Trophoblast cell (in vitro differentiated cells and primary cell): ENCODE measurements around the gene ZMYND19.

Experiments used
- DNase-seq, 2 donors: peaks; one replicate each; pipeline ENCODE4 v3.0.0-alpha.2; 2016
- H2AFZ ChIP-seq: 2 replicates; pipeline ENCODE4 v1.6.1; 2013; ENCODE audit warnings: low read length, moderate library complexity, mild to moderate bottlenecking; ENCODE audit not compliant: insufficient read depth, poor library complexity
- H2AK5ac ChIP-seq: 2 replicates; pipeline ENCODE4 v1.6.1; 2013; ENCODE audit warnings: mild to moderate bottlenecking, low read length
- H2BK120ac ChIP-seq: 2 replicates; pipeline ENCODE4 v1.6.1; 2013; ENCODE audit warnings: low read length, mild to moderate bottlenecking, moderate library complexity; ENCODE audit not compliant: insufficient read depth, poor library complexity
- H2BK12ac ChIP-seq: 2 replicates; pipeline ENCODE4 v1.6.1; 2013; ENCODE audit warnings: mild to moderate bottlenecking, low read length, moderate library complexity
- H2BK5ac ChIP-seq: 2 replicates; pipeline ENCODE4 v1.6.1; 2013; ENCODE audit warnings: low read length, low read depth, moderate library complexity, mild to moderate bottlenecking; ENCODE audit not compliant: poor library complexity
- H3K14ac ChIP-seq: 2 replicates; pipeline ENCODE4 v1.6.1; 2013; ENCODE audit warnings: mild to moderate bottlenecking, low read length
- H3K18ac ChIP-seq: 2 replicates; pipeline ENCODE4 v1.6.1; 2013; ENCODE audit warnings: mild to moderate bottlenecking, low read length
- H3K23ac ChIP-seq: 2 replicates; pipeline ENCODE4 v1.6.1; 2013; ENCODE audit warnings: low read length
- H3K27ac ChIP-seq: 2 replicates; pipeline ENCODE4 v1.5.1; 2013; ENCODE audit warnings: low read depth, mild to moderate bottlenecking, inconsistent platforms, low read length, moderate library complexity
- H3K27me3 ChIP-seq: 2 replicates; pipeline ENCODE4 v1.6.1; 2013; ENCODE audit warnings: inconsistent platforms, mild to moderate bottlenecking, low read length, moderate library complexity; ENCODE audit not compliant: insufficient read depth
- H3K36me3 ChIP-seq, 2 experiments: 1 replicate in 1 of 2; 2 replicates in 1 of 2; pipeline ENCODE4 v1.6.1; 2013; ENCODE audit warnings: low read length in 2 of 2, mild to moderate bottlenecking in 2 of 2, moderate library complexity in 1 of 2; ENCODE audit not compliant: insufficient read depth in 2 of 2, control insufficient read depth in 1 of 2
- H3K4ac ChIP-seq: 2 replicates; pipeline ENCODE4 v1.6.1; 2013; ENCODE audit warnings: low read depth, mild to moderate bottlenecking, low read length, moderate library complexity
- H3K4me1 ChIP-seq, 2 experiments: 1 replicate in 1 of 2; 2 replicates in 1 of 2; pipeline ENCODE4 v1.6.1; 2013; ENCODE audit warnings: low read length in 2 of 2, mild to moderate bottlenecking in 2 of 2, moderate library complexity in 1 of 2; ENCODE audit not compliant: insufficient read depth in 2 of 2, control insufficient read depth in 1 of 2
- H3K4me2 ChIP-seq: 2 replicates; pipeline ENCODE4 v1.6.1; 2013; ENCODE audit warnings: inconsistent platforms, mild to moderate bottlenecking, low read length, moderate library complexity
- H3K4me3 ChIP-seq: 2 replicates; pipeline ENCODE4 v1.5.1; 2013; ENCODE audit warnings: mild to moderate bottlenecking, low read depth, low read length, inconsistent platforms
- H3K79me1 ChIP-seq: one replicate; pipeline ENCODE4 v1.6.1; 2013; ENCODE audit warnings: low read length
- H3K79me2 ChIP-seq: 2 replicates; pipeline ENCODE4 v1.6.1; 2013; ENCODE audit warnings: low read length, mild to moderate bottlenecking; ENCODE audit not compliant: control insufficient read depth, insufficient read depth, poor library complexity
- H3K9ac ChIP-seq: 2 replicates; pipeline ENCODE4 v1.6.1; 2013; ENCODE audit warnings: mild to moderate bottlenecking, low read length
- H3K9me3 ChIP-seq: 2 replicates; pipeline ENCODE4 v1.6.1; 2013; ENCODE audit warnings: low read depth, mild to moderate bottlenecking, control low read depth, inconsistent platforms, low read length; ENCODE audit not compliant: insufficient read depth
- H4K12ac ChIP-seq: 2 replicates; pipeline ENCODE4 v1.6.1; 2013; ENCODE audit warnings: low read depth, mild to moderate bottlenecking, low read length, moderate library complexity
- H4K8ac ChIP-seq: 2 replicates; pipeline ENCODE4 v1.6.1; 2013; ENCODE audit warnings: low read depth, mild to moderate bottlenecking, low read length, moderate library complexity
- H4K91ac ChIP-seq: one replicate; pipeline ENCODE4 v1.6.1; 2013; ENCODE audit warnings: low read depth, mild to moderate bottlenecking, low read length, moderate library complexity
- WGBS: extraction: QIAGEN DNeasy Blood & Tissue Kit; methylation state at CpG from one replicate; pipeline ENCODE4 v1.1.7; 2013; ENCODE audit warnings: missing lambda C conversion rate; ENCODE audit not compliant: insufficient read length, insufficient coverage; ENCODE audit errors: extremely low coverage; 5-methylcytosine and 5-hydroxymethylcytosine counted together

Gene ZMYND19

DNA sequence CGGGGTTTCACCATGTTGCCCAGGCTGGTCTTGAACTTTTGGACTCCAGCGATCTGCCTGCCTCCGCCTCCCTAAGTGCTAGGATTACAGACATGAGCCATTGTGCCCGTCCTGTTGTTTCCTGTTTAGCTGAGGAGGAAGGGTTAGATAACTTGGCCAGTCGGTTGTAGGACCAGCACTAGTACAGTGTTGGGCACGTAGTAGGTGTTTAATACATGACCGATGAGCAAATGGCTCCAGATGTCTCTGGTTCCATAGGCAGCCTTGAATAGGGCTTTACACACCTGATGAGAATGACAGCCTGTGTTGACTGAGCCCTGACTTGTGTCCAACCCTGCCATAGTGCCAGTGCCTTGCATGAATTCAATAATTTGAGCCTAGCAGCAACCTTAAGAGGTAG, 30.3 kb upstream of the ZMYND19 start:
- Histone ChIP-seq H3K4me1 (peaks cover 3 to 7% of the 10 kb centered on the region in 2 experiments), H2BK5ac (no peak overlapping the region), H3K14ac (no peak overlapping the region), H2BK12ac (no peak overlapping the region), H3K27me3 (no peaks in the 10 kb centered on the region), H4K91ac (no peak overlapping the region), H3K79me2 (peaks cover 21% of the 10 kb centered on the region), H2BK120ac (no peak overlapping the region), H3K36me3 (peaks cover 9 to 10% of the 10 kb centered on the region in 2 experiments), H4K8ac (no peak overlapping the region), H3K18ac (no peak overlapping the region), H3K9ac (no peak overlapping the region), H3K27ac (no peak overlapping the region), H3K4me2 (no peak overlapping the region), H3K4ac (peak overlapping the region; percentile 99), H3K4me3 (no peak overlapping the region), H3K23ac (no peak overlapping the region), H3K79me1 (peaks cover 9% of the 10 kb centered on the region), H3K9me3 (peaks cover 1% of the 10 kb centered on the region), H2AFZ (no peak overlapping the region), H4K12ac (no peak overlapping the region), H2AK5ac (no peak overlapping the region)
- DNase-seq, result no peak
- WGBS, result no CpG with 5 or more reads among the region's 7 CpGs

DNA sequence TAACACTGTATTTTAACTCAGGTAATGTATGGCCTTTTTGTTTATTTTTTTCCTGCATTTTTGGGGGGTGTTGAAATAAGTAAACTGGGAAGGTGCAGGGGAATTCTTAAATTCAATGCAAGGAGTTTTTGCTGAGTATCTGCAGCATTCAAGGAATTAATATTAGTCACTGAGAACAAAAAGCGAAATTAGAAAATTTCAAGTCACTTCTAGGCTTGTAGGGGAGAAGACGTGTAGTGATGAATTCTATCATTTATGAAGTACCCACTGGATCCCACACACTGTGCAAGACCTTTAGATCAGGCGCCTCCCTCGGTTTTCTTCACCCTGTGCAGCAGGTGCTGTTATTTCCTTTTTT, 29.7 kb upstream of the ZMYND19 start:
- Histone ChIP-seq H4K91ac (no peak overlapping the region), H3K36me3 (peaks cover 15 to 16% of the 10 kb centered on the region in 2 experiments), H4K12ac (no peak overlapping the region), H2AK5ac (no peak overlapping the region), H2BK12ac (no peak overlapping the region), H3K9ac (no peak overlapping the region), H3K79me2 (peaks cover 21% of the 10 kb centered on the region), H3K27ac (no peak overlapping the region), H3K14ac (no peak overlapping the region), H3K4me3 (no peak overlapping the region), H3K4me1 (peaks cover 3 to 7% of the 10 kb centered on the region in 2 experiments), H3K23ac (no peak overlapping the region), H3K79me1 (peaks cover 9% of the 10 kb centered on the region), H2BK5ac (no peak overlapping the region), H2BK120ac (no peak overlapping the region), H4K8ac (no peak overlapping the region), H3K9me3 (peaks cover 1% of the 10 kb centered on the region), H3K4me2 (peak overlapping the region; percentile 73), H3K18ac (no peak overlapping the region), H2AFZ (no peak overlapping the region), H3K27me3 (no peaks in the 10 kb centered on the region), H3K4ac (peak overlapping the region; percentile 47)
- DNase-seq, result no peak
- no CpG with 5 or more reads among the region's 4 CpGs for whole genome bisulfite sequencing

DNA sequence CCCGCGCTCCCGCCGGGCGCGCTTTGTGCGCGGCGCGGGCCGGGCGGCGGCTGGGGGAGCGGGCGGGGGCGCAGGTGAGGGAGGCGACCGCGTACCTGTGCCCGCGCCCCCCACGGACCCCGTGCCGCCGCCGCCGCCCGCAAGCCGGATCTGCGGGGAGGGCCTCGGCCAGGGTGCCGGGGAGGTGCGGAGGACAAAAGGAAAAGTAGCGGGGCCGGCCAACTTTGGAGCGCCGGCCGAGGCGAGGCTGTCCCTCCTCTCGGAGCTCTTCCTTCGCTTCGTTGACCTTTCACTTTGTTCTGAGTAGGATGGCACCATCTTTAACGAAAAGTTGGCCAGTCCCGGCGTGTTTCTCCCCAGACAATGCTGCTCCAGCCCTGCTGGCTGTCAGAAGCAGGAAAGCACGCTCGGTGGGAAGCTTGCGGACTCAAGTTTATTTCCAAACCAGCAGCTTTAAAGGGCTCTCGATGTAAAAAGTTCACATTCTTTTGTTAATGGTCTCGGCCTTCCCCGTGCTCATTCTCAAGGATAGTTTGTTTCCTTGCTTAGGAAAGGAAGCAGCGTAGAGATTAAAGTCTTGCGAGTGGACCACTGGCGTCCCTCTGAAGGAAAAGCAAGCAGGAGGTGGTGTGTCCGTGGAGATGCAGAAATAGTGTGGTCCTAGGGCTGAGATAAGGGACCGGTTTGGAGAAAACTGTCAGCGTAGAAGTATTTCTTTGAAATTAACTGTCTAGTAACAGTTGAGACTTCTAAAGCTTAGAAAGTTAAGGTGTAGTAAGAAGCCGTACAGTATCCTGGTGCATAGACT, 29.1 kb upstream of the ZMYND19 start:
- H3K4ac ChIP-seq, result peak overlapping the region; percentile 80
- H3K27ac ChIP-seq, result peak overlapping the region; percentile 60
- no peak overlapping the region for H2BK120ac ChIP-seq
- H4K91ac ChIP-seq, result peak overlapping the region; percentile 36
- H3K4me2 ChIP-seq, result peak overlapping the region; percentile 73
- peak; percentile 69 to 72 for DNase-seq
- peak overlapping the region; percentile 1 for H4K12ac ChIP-seq
- peak overlapping the region; percentile 25 for H2BK5ac ChIP-seq
- no peaks in the 10 kb centered on the region for H3K27me3 ChIP-seq
- H3K4me3 ChIP-seq, result peak overlapping the region; percentile 83
- H3K9me3 ChIP-seq, result peaks cover 1% of the 10 kb centered on the region
- peak overlapping the region; percentile 28 for H3K18ac ChIP-seq
- peak overlapping the region; percentile 55 for H3K14ac ChIP-seq
- H3K79me1 ChIP-seq, result peaks cover 9% of the 10 kb centered on the region
- no peak overlapping the region for H3K23ac ChIP-seq
- peaks cover 16% of the 10 kb centered on the region for H3K79me2 ChIP-seq
- peak overlapping the region; percentile 12 for H4K8ac ChIP-seq
- no peak overlapping the region for H2AK5ac ChIP-seq
- H3K4me1 ChIP-seq, result peaks cover 3 to 7% of the 10 kb centered on the region in 2 experiments
- H3K36me3 ChIP-seq, result peaks cover 21 to 22% of the 10 kb centered on the region in 2 experiments
- peak overlapping the region; percentile 61 for H3K9ac ChIP-seq
- no CpG with 5 or more reads among the region's 58 CpGs for WGBS
- H2BK12ac ChIP-seq, result no peak overlapping the region
- H2AFZ ChIP-seq, result peak overlapping the region; percentile 24

DNA sequence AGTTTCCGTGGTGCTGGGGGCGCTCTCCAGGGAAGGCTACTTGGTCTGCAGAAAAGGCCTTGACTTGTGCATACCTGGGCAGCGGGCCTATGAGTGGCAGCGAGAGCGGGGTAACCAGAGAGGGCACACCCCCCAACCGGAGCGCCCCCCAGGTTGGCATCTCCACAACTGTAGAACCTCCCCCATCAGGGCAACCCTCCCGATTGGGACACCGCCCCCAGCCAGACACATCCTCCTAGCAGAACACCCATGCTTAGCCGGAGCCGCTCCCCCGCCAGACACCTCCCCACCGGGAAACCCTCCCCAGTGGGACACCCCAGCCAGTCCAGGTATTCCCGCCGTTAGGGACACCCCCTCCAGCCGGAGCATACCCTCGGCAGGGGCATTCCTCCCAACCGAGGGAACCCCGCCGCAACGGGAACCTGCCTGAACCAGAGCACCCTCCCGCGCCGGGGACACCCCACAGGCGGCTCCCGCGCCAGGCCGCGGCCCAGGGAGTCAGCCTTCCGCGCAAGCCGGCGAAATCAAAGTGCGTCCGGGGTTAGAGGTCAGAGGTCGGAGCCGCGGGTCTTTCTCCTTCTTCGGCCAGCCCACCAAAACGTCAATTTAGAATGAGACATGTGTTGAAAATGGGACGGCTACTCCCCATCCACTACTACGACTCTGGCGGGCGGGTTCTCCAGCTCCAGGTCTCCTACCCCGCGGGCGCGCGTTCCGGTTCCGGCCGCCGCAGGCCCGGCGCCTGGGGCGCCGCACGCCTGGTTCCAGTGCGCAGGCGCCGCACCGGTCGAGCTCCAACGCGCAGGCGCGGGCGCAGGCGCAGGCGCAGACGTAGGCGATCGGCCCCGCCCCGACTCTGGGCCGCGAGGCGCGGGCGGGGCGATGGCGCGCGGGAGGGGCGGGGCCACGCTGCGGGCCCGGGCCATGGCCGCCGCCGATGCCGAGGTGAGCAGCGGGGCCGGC, 28.1 kb upstream of the ZMYND19 start, which contains the start of gene EHMT1:
TSS of gene EHMT1 (plus strand) at position 901 of the 963 bp plus-strand sequence. CDS start at position 925, 24 bp downstream.
- peak within 1 kb of the TSS; percentile 85 for H3K4ac ChIP-seq
- H3K79me1 ChIP-seq, result peaks cover 10% of the 10 kb centered on the region
- peaks cover 3 to 8% of the 10 kb centered on the region in 2 experiments for H3K4me1 ChIP-seq
- H3K4me2 ChIP-seq, result peak within 1 kb of the TSS; percentile 86
- H3K18ac ChIP-seq, result peak within 1 kb of the TSS; percentile 94
- H3K9me3 ChIP-seq, result peaks cover 1% of the 10 kb centered on the region
- peak within 1 kb of the TSS; percentile 100 for H4K8ac ChIP-seq
- peak; percentile 85 to 96 for DNase-seq
- no CpG with 5 or more reads among the region's 94 CpGs for WGBS
- peaks cover 31 to 32% of the 10 kb centered on the region in 2 experiments for H3K36me3 ChIP-seq
- H3K79me2 ChIP-seq, result peaks cover 13% of the 10 kb centered on the region
- peak within 1 kb of the TSS; percentile 20 for H2BK12ac ChIP-seq
- H3K14ac ChIP-seq, result peak within 1 kb of the TSS; percentile 99
- H2AK5ac ChIP-seq, result peak within 1 kb of the TSS; percentile 99
- H3K4me3 ChIP-seq, result peak within 1 kb of the TSS; percentile 93
- H3K23ac ChIP-seq, result no peak within 1 kb of the TSS
- peak within 1 kb of the TSS; percentile 98 for H4K91ac ChIP-seq
- peak within 1 kb of the TSS; percentile 98 for H4K12ac ChIP-seq
- peak within 1 kb of the TSS; percentile 89 for H2BK5ac ChIP-seq
- H3K27me3 ChIP-seq, result no peaks in the 10 kb centered on the region
- H2BK120ac ChIP-seq, result peak within 1 kb of the TSS; percentile 94
- peak within 1 kb of the TSS; percentile 97 for H2AFZ ChIP-seq
- H3K9ac ChIP-seq, result peak within 1 kb of the TSS; percentile 98
- H3K27ac ChIP-seq, result peak within 1 kb of the TSS; percentile 90
